Panc1 (cell line): Measurements from ENCODE around the gene SIAE.

ENCODE experiments used
- CTCF ChIP-seq: fragments of 450-650 bp; IDR thresholded peaks from 2 replicates; pipeline ENCODE4 v1.5.1; 2017; ENCODE audit warnings: mild to moderate bottlenecking
- POLR2AphosphoS5 ChIP-seq: IDR thresholded peaks from 2 replicates; pipeline ENCODE4 v1.6.1; 2012; ENCODE audit warnings: mild to moderate bottlenecking, low read depth, low read length, moderate library complexity
- REST ChIP-seq, 2 experiments: IDR thresholded peaks; 2 replicates each; pipeline ENCODE4 v1.6.1; 2011 to 2012; ENCODE audit warnings: low read depth in 2 of 2, control low read depth in 1 of 2, low read length in 1 of 2, mild to moderate bottlenecking in 1 of 2, moderate library complexity in 1 of 2; ENCODE audit not compliant: insufficient read depth in 1 of 2
- SIN3A ChIP-seq: IDR thresholded peaks from 2 replicates; pipeline ENCODE4 v1.6.1; 2012; ENCODE audit warnings: low read depth, mild to moderate bottlenecking, low read length, moderate library complexity, borderline replicate concordance; ENCODE audit not compliant: insufficient read depth
- TCF7L2 ChIP-seq: IDR thresholded peaks from 2 replicates; pipeline ENCODE4 v1.6.1; 2011; ENCODE audit warnings: mild to moderate bottlenecking, low read depth, low read length, inconsistent platforms

GRCh38 chr11:124612567-124613246, 60.8 kb downstream of the SIAE start:
- TF ChIP-seq CTCF (no peak), REST (IDR thresholded peaks at IDR 0.05; ENCODE audit: insufficient read depth in 1 of 2, low read depth in 2 of 2, low read length in 1 of 2) (no peak), SIN3A (no peak), TCF7L2 (no peak), POLR2AphosphoS5 (no peak)
